HAP-1 (cell line): Measurements from ENCODE around the gene SPOCK3.
"Not testable (repeated sequence)": the region's sequence is repeated elsewhere in the genome, so short reads cannot be mapped to it uniquely, and the experiment has no call there.

ENCODE experiments used
- DNase-seq, 2 experiments: peaks; one replicate each; pipeline ENCODE4 v3.0.0-alpha.2; 2016 to 2020; ENCODE audit warnings: low spot score in 2 of 2
- H3K27me3 ChIP-seq: fragments of 250-450 bp; sonication (Bioruptor Pico); 2 replicates; pipeline ENCODE4 v1.5.1; 2020; ENCODE audit warnings: low read depth, mild to moderate bottlenecking, moderate library complexity
- H3K36me3 ChIP-seq: fragments of 250-450 bp; sonication (Bioruptor Pico); replicated peaks from 2 replicates; pipeline ENCODE4 v1.5.1; 2020; ENCODE audit warnings: mild to moderate bottlenecking
- H3K4me1 ChIP-seq: fragments of 250-450 bp; sonication (Bioruptor Pico); 2 replicates; pipeline ENCODE4 v1.5.1; 2020; ENCODE audit warnings: mild to moderate bottlenecking
- H3K4me3 ChIP-seq: fragments of 250-450 bp; sonication (Bioruptor Pico); 2 replicates; pipeline ENCODE4 v1.5.1; 2020; ENCODE audit warnings: mild to moderate bottlenecking, moderate library complexity
- H3K9me3 ChIP-seq: fragments of 250-450 bp; sonication (Bioruptor Pico); 2 replicates; pipeline ENCODE4 v1.5.1; 2020; ENCODE audit warnings: mild to moderate bottlenecking, moderate library complexity
- in situ Hi-C: fragments of 300-500 bp; cut with MboI; formaldehyde crosslinking; loops from 3 replicates; pipeline ENCODE4 v1.14.3; 2020; ENCODE audit warnings: low sequenced_read_pairs, inconsistent platforms, mixed read lengths

Gene SPOCK3

GRCh38 chr4:167234316-167234881, at the start of gene SPOCK3:
TSS of gene SPOCK3 (minus strand) at chr4:167234494.
- in situ Hi-C loops = no loop called here
- peak; percentile 20 to 68 for DNase-seq
- no peaks in the 10 kb centered on the region for H3K9me3 ChIP-seq
- H3K36me3 ChIP-seq = no peaks in the 10 kb centered on the region
- peaks cover 4% of the 10 kb centered on the region for H3K4me1 ChIP-seq
- H3K4me3 ChIP-seq = peak within 1 kb of the TSS; percentile 42
- H3K27me3 ChIP-seq = peaks cover 8% of the 10 kb centered on the region; the same call in 1 of the 2 replicates

GRCh38 chr4:167282171-167282864, 48.0 kb upstream of the SPOCK3 start:
- Histone ChIP-seq H3K4me3 (no peak overlapping the region), H3K9me3 (no peaks in the 10 kb centered on the region), H3K36me3 (no peaks in the 10 kb centered on the region), H3K4me1 (no peaks in the 10 kb centered on the region), H3K27me3 (no peaks in the 10 kb centered on the region)
- in situ Hi-C loops = loop anchor here (10.0 to 25.0 kb wide), 2 partner anchors 258 to 1120 kb away; no protein-coding TSS in a partner anchor
- no peak for DNase-seq

- in situ Hi-C loops = loop anchor here (10.0 to 25.0 kb wide), 2 partner anchors 257 to 1119 kb away; no protein-coding TSS in a partner anchor
- H3K27me3 ChIP-seq, H3K4me1 ChIP-seq, DNase-seq, H3K9me3 ChIP-seq, H3K36me3 ChIP-seq, H3K4me3 ChIP-seq: not testable (repeated sequence)
Measured at GRCh38 chr4:167281545-167281944, 47.3 kb upstream of the SPOCK3 start.

- in situ Hi-C loops = no loop called here
- H3K4me3 ChIP-seq = no peak overlapping the region
- peak in 1 of 2 experiments; percentile 4 for DNase-seq
- no peaks in the 10 kb centered on the region for H3K4me1 ChIP-seq
- H3K9me3 ChIP-seq = no peaks in the 10 kb centered on the region
- no peaks in the 10 kb centered on the region for H3K27me3 ChIP-seq
- no peaks in the 10 kb centered on the region for H3K36me3 ChIP-seq
Measured at GRCh38 chr4:167274351-167274750, 40.1 kb upstream of the SPOCK3 start.

- Histone ChIP-seq H3K4me1 (no peaks in the 10 kb centered on the region), H3K4me3 (no peak overlapping the region), H3K36me3 (no peaks in the 10 kb centered on the region), H3K9me3 (no peaks in the 10 kb centered on the region), H3K27me3 (no peaks in the 10 kb centered on the region)
- in situ Hi-C loops = no loop called here
- no peak for DNase-seq
Measured at GRCh38 chr4:167265231-167265630, 30.9 kb upstream of the SPOCK3 start.

- in situ Hi-C loops = no loop called here
- Histone ChIP-seq H3K9me3 (no peaks in the 10 kb centered on the region), H3K36me3 (no peaks in the 10 kb centered on the region), H3K4me1 (no peaks in the 10 kb centered on the region), H3K4me3 (no peak overlapping the region), H3K27me3 (no peaks in the 10 kb centered on the region)
- no peak for DNase-seq
Measured at GRCh38 chr4:167248271-167248670, 14.0 kb upstream of the SPOCK3 start.

GRCh38 chr4:167239627-167240026, 5.3 kb upstream of the SPOCK3 start:
- Histone ChIP-seq H3K27me3 (0 out of 2 replicates have a peak, but pooled peaks cover 4% of the 10 kb centered on the region), H3K4me3 (no peak overlapping the region), H3K4me1 (no peaks in the 10 kb centered on the region), H3K36me3 (no peaks in the 10 kb centered on the region), H3K9me3 (no peaks in the 10 kb centered on the region; the same call in 1 of the 2 replicates)
- DNase-seq = no peak
- in situ Hi-C loops = no loop called here

- Histone ChIP-seq H3K36me3 (no peaks in the 10 kb centered on the region), H3K27me3 (0 out of 2 replicates have a peak, but pooled peaks cover 6% of the 10 kb centered on the region), H3K4me3 (no peak overlapping the region), H3K9me3 (no peaks in the 10 kb centered on the region; the same call in 1 of the 2 replicates), H3K4me1 (no peaks in the 10 kb centered on the region)
- in situ Hi-C loops = no loop called here
- no peak for DNase-seq
Measured at GRCh38 chr4:167238226-167238625, 3.9 kb upstream of the SPOCK3 start.

GRCh38 chr4:167233685-167234315, 494 bp downstream of the SPOCK3 start:
- peaks cover 4% of the 10 kb centered on the region for H3K4me1 ChIP-seq
- H3K4me3 ChIP-seq = peak overlapping the region; percentile 42
- in situ Hi-C loops = no loop called here
- DNase-seq = peak; percentile 17 to 50
- H3K36me3 ChIP-seq = no peaks in the 10 kb centered on the region
- peaks cover 8% of the 10 kb centered on the region; the same call in 1 of the 2 replicates for H3K27me3 ChIP-seq
- no peaks in the 10 kb centered on the region for H3K9me3 ChIP-seq

- peak overlapping the region; percentile 42 for H3K4me3 ChIP-seq
- in situ Hi-C loops = no loop called here
Measured at GRCh38 chr4:167232805-167233684, 1.2 kb downstream of the SPOCK3 start.

GRCh38 chr4:167230744-167231143, 3.5 kb downstream of the SPOCK3 start:
- Histone ChIP-seq H3K27me3 (peaks cover 5% of the 10 kb centered on the region; the same call in 1 of the 2 replicates), H3K4me1 (peaks cover 4% of the 10 kb centered on the region), H3K9me3 (no peaks in the 10 kb centered on the region), H3K36me3 (no peaks in the 10 kb centered on the region), H3K4me3 (no peak overlapping the region)
- peak in 1 of 2 experiments; percentile 54 for DNase-seq
- in situ Hi-C loops = no loop called here

More at GRCh38 chr4:167232805-167233684, 1.2 kb downstream of the SPOCK3 start:
- H3K27me3 ChIP-seq = peaks cover 8% of the 10 kb centered on the region; the same call in 1 of the 2 replicates
- no peak for DNase-seq
- peaks cover 4% of the 10 kb centered on the region for H3K4me1 ChIP-seq
- no peaks in the 10 kb centered on the region for H3K9me3 ChIP-seq
- no peaks in the 10 kb centered on the region for H3K36me3 ChIP-seq

- in situ Hi-C loops = no loop called here
- Histone ChIP-seq H3K27me3 (no peaks in the 10 kb centered on the region), H3K36me3 (no peaks in the 10 kb centered on the region), H3K4me1 (no peaks in the 10 kb centered on the region), H3K4me3 (no peak overlapping the region), H3K9me3 (no peaks in the 10 kb centered on the region)
- no peak for DNase-seq
Measured at GRCh38 chr4:167222099-167222498, 12.2 kb downstream of the SPOCK3 start.

- Histone ChIP-seq H3K4me1 (no peaks in the 10 kb centered on the region), H3K36me3 (no peaks in the 10 kb centered on the region), H3K4me3 (no peak overlapping the region), H3K27me3 (no peaks in the 10 kb centered on the region), H3K9me3 (no peaks in the 10 kb centered on the region)
- in situ Hi-C loops = no loop called here
- DNase-seq = no peak
Measured at GRCh38 chr4:167221084-167221483, 13.2 kb downstream of the SPOCK3 start.
